Endothelial cell (in vitro differentiated cells): ENCODE measurements around the gene PTPN14. TPM values are rescaled to one million over a fixed set of nuclear protein-coding genes. Genes with fewer than 3 reads are reported as not detected.
"Not testable (repeated sequence)": the region's sequence is repeated elsewhere in the genome, so short reads cannot be mapped to it uniquely, and the experiment has no call there.

Source experiments
- DNase-seq: peaks from one replicate; pipeline ENCODE4 v3.0.0; 2021; ENCODE audit warnings: low spot score
- H3K27ac Mint-ChIP-seq: one replicate; pipeline ENCODE4 v1.8.0; 2021; ENCODE audit warnings: mixed read lengths, inconsistent platforms; ENCODE audit not compliant: unreplicated experiment
- H3K27me3 Mint-ChIP-seq: one replicate; pipeline ENCODE4 v1.8.0; 2021; ENCODE audit warnings: mild to moderate bottlenecking, moderate library complexity, mixed read lengths, inconsistent platforms; ENCODE audit not compliant: unreplicated experiment
- H3K36me3 Mint-ChIP-seq: one replicate; pipeline ENCODE4 v1.8.0; 2021; ENCODE audit warnings: mild to moderate bottlenecking, low read depth, mixed read lengths, inconsistent platforms; ENCODE audit not compliant: unreplicated experiment
- H3K4me1 Mint-ChIP-seq: one replicate; pipeline ENCODE4 v1.8.0; 2021; ENCODE audit warnings: mild to moderate bottlenecking, mixed read lengths, inconsistent platforms; ENCODE audit not compliant: unreplicated experiment
- H3K4me3 Mint-ChIP-seq: one replicate; pipeline ENCODE4 v1.8.0; 2021; ENCODE audit warnings: mild to moderate bottlenecking, mixed read lengths, inconsistent platforms; ENCODE audit not compliant: unreplicated experiment
- H3K9me3 Mint-ChIP-seq: one replicate; pipeline ENCODE4 v1.8.0; 2021; ENCODE audit warnings: mixed read lengths, inconsistent platforms; ENCODE audit not compliant: unreplicated experiment
- total RNA-seq: library from RNA; stranded (reverse); fragmentation: NEBNext Ultra II Directional; extraction: Animal tissue kit (Norgen Biotek cat#: 25700); gene quantifications from one replicate; pipeline ENCODE4 v1.2.1, GENCODE V29; 2021; ENCODE audit not compliant: unreplicated experiment
- TF ChIP-seq, protein P1 (sequence below): fragments of 200-600 bp; sonication (generic); IDR thresholded peaks from one replicate; pipeline ENCODE4 v1.5.0; 2021; ENCODE audit warnings: antibody characterized with exemption; ENCODE audit not compliant: unreplicated experiment

PTPN14 gene
- total RNA-seq, 1 donor from 2014 or later: 46.3 TPM

DNA sequence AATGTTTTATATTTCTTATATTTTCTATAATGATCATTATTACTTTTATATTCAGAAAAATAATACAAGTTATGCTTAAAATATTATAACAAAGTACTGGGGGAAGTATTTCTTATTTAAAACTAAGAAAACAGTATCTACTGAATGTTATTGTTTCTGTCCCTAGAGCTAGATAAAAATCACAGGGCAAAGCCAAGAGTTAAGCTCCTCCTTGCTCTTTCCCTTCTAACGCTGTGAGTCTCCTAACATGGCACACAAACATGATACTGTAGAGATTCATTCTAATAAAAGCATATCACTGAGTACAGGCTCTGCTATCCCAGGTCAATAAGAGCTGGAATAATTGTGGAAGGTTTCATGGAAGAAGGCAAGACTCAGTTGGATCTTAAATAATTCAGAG, 53.4 kb downstream of the PTPN14 start:
- Mint-ChIP-seq H3K27ac (no peak overlapping the region), H3K4me1 (peaks cover 29% of the 10 kb centered on the region), H3K36me3 (no peaks in the 10 kb centered on the region), H3K4me3 (no peak overlapping the region), H3K27me3 (no peaks in the 10 kb centered on the region), H3K9me3 (no peaks in the 10 kb centered on the region)
- TF ChIP-seq, protein P1, sequence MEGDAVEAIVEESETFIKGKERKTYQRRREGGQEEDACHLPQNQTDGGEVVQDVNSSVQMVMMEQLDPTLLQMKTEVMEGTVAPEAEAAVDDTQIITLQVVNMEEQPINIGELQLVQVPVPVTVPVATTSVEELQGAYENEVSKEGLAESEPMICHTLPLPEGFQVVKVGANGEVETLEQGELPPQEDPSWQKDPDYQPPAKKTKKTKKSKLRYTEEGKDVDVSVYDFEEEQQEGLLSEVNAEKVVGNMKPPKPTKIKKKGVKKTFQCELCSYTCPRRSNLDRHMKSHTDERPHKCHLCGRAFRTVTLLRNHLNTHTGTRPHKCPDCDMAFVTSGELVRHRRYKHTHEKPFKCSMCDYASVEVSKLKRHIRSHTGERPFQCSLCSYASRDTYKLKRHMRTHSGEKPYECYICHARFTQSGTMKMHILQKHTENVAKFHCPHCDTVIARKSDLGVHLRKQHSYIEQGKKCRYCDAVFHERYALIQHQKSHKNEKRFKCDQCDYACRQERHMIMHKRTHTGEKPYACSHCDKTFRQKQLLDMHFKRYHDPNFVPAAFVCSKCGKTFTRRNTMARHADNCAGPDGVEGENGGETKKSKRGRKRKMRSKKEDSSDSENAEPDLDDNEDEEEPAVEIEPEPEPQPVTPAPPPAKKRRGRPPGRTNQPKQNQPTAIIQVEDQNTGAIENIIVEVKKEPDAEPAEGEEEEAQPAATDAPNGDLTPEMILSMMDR: no peak
- no peak for DNase-seq

DNA sequence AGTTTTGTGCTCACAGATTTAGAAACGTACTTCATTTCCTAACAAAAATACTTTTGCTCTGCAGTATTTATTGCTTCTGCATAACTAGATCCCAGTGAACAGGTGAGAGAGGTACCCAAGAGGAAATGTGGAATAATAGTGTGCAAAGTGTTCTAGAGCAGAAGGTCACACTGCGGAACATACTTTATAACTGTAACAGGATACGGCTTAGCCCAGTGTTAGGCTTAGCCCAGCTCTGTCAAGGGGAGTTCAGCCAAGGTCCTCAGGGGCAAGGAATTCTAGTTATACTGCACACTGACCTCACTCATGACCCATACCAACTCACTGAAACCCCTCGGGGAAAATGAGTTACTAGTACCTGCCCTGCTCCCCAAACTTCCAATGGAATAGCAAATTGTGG, 55.3 kb downstream of the PTPN14 start:
- H3K4me3 Mint-ChIP-seq: no peak overlapping the region
- H3K27me3 Mint-ChIP-seq: no peaks in the 10 kb centered on the region
- TF ChIP-seq, protein P1: no peak
- no peak for DNase-seq
- H3K27ac Mint-ChIP-seq: no peak overlapping the region
- H3K36me3 Mint-ChIP-seq: no peaks in the 10 kb centered on the region
- no peaks in the 10 kb centered on the region for H3K9me3 Mint-ChIP-seq
- peaks cover 31% of the 10 kb centered on the region for H3K4me1 Mint-ChIP-seq

DNA sequence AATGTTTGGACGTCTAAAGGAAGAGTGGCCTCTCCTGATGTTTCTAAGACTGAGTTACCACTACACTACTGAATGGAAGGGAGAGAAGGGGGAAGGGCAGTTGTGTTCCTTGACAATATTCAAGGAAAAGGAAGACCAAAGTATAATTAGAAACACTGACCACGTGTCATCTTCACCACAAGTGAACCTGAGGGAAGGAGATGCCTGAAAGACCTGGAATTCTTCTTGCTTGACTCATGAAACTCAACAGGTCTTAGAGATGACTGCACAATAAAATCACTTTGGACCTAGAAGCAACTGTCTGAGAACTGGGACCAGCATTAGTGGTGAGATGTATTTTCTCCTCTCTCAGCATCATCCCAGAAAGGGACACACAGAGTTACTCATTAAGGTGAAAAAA, 56.7 kb downstream of the PTPN14 start:
- H3K36me3 Mint-ChIP-seq: no peaks in the 10 kb centered on the region
- no peaks in the 10 kb centered on the region for H3K9me3 Mint-ChIP-seq
- TF ChIP-seq, protein P1: no peak
- DNase-seq: no peak
- H3K27ac Mint-ChIP-seq: no peak overlapping the region
- no peak overlapping the region for H3K4me3 Mint-ChIP-seq
- peaks cover 26% of the 10 kb centered on the region for H3K4me1 Mint-ChIP-seq
- H3K27me3 Mint-ChIP-seq: no peaks in the 10 kb centered on the region

DNA sequence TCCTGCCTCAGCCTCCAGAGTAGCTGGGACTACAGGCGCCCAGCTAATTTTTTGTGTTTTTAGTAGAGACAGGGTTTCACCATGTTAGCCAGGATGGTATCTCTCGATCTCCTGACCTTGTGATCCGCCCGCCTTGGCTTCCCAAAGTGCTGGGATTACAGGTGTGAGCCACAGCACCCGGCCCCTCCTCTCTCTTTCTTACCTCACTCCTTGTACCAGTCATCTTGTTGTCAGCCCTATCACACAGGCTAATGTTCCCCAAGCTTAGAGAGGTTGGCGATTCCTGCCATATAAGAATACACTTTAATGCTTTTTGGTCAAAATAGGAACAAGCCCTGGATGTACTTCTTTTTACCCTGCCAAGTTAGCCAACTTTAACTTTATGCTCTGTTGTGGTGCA, 57.2 kb downstream of the PTPN14 start:
- not testable (repeated sequence) for H3K4me3 Mint-ChIP-seq, H3K27me3 Mint-ChIP-seq, H3K36me3 Mint-ChIP-seq, H3K27ac Mint-ChIP-seq, DNase-seq, H3K9me3 Mint-ChIP-seq
- H3K4me1 Mint-ChIP-seq: peaks cover 22% of the 10 kb centered on the region

DNA sequence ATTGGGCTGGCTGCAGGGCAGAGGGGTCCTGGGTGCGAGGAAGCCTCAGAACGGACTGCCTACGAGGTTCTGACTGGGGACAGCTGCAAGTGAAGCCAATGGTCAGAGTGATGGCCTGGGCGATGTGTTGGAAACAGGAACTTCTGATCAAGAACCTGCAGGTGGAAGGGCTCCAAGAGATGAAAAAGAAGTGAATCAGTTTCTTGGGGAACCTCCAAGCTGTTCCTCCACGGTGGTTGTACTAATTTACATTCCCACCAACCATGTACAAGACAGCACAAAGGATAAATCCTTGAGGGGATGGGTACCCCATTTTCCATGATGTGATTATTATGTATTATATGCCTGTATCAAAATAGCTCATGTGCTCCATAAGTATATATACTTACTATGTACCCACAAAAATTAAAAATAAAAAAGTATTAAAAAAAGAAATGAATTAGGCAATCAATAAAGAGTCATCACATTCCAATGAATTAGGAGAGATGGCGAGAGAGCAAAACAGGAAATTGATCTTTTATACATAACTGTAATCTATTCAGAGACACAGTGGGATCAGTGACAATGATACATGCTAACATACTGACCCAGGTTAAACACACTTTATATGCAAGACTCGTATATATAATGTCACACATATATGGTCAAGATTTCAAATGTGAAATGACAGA, 58.1 kb downstream of the PTPN14 start:
- Mint-ChIP-seq H3K27ac (no peak overlapping the region), H3K4me3 (no peak overlapping the region), H3K27me3 (no peaks in the 10 kb centered on the region), H3K4me1 (peaks cover 18% of the 10 kb centered on the region), H3K9me3 (no peaks in the 10 kb centered on the region), H3K36me3 (no peaks in the 10 kb centered on the region)
- no peak for DNase-seq
- TF ChIP-seq, protein P1: no peak
